Hematopoietic multipotent progenitor cell treated with erythropoietin and hydrocortisone succinate and interleukin-3 and kit ligand, for 17 days (in vitro differentiated cells): ENCODE measurements around the gene C16orf96.

Experiments used
- DNase-seq: peaks from one replicate; pipeline ENCODE4 v3.0.0-alpha.2; 2015; ENCODE audit warnings: low spot score

C16orf96 gene

DNA sequence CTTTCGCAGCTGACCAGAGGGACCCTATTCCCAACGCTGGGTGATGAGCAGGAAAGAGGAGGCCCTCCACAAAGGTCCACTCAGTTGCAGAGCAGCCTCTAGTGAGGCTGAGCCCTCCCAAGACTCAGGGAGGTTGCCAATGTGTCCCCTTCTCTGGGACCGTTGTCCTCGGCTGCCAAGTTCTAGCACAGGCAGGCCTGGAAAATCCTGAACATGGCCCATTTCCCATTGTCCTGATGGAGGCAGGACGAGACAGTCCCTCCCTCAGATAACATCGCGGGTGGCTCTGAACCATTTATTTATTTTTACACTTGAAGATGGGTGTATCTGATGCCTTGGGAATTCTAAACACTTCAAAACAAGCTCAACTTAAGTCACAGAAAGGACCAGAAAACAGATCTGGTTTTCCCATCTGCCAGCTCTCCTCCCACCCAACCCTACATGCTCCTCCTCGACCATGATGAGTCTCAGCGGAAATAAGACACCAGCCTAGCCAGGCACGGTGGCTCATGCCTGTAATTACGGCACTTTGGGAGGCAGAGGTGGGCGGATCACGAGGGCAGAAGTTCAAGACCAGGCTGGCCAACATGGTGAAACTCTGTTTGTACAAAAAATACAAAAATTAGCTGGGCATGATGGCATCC is 30.4 kb upstream of the C16orf96 start:
- DNase-seq, result no peak

DNA sequence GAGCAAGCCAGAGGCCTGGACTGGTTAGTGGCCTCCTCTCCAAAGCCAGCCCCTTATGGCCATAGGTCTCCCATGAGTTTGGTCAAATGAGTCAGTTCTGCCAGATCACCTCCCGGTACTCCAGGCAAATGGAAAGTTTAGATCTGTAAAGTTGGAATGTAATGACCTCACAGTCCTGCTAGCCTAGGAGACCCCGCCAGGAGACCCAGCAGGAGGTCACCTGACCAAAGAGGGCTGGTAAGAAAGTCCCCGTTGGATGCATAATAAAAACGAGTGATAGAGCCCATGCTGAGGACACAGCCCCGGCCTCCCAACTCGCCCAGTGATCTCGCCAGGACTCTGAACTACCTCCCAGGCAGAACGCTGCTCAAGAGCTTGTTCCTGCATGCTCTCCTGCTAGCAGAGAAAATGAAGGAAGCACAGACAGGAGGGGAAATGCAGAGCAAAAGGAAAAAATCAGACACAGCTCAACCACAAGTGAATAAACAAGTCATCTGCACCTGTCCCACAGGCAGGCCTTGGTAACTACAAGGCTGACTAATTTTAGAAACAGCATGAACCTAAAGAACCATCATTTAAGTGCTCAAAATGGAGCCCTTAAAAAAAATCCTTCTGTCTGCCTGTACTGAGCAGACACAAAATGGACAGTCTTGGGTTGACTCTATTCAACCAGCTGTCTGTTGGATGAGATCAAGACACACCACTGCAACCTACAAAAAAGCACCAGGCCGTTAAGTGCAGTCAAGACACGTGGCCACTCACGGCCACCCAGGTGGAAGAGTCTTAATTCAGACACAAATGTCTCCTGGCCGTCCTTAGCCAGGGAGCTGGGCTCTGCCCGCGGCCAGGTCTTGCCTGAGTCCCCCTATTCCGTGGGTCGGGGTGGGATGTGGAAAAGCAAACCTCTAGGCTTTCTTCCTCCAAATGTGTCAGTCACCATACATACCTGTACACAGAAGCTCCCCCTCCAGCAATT is 26.8 kb upstream of the C16orf96 start:
- DNase-seq, result no peak

DNA sequence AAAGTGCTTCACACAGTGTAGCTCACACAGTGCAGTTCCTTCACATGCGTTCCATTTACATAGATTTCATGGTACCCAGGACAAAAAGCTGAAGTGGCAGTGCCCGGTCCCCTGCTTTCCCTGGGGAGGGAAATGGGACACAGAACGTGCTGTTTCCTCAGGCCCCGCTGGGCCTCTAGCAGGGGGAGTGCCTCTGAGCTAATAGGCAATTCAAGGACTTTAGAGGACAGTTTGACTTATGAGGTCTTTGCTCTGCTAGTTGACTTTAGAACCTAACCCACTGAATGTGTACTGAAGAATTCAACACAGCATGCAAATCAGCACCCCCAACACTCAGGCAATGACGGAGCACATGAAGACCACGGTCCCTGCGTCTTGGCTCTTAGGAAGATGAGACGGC is 24.3 kb upstream of the C16orf96 start:
- no peak for DNase-seq

DNA sequence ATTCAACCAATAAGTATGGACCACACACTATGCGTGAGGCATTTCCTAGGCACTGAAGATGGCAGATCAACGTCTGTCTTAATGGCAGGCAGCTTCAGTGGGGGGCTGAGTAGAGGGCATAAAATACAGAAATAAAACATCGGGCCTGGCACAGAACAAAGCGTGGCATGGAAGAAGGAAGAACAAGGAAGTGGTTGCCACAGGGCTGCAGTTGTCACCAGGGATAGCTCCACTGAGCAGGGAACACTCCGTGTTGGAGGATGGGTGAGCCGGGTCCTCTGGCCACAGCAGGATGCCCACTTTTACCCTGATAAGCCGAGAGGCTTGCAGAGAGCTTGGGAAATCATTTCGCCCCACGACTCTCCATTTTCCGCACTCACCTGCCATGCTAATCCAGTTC is 23.9 kb upstream of the C16orf96 start:
- DNase-seq, result no peak

DNA sequence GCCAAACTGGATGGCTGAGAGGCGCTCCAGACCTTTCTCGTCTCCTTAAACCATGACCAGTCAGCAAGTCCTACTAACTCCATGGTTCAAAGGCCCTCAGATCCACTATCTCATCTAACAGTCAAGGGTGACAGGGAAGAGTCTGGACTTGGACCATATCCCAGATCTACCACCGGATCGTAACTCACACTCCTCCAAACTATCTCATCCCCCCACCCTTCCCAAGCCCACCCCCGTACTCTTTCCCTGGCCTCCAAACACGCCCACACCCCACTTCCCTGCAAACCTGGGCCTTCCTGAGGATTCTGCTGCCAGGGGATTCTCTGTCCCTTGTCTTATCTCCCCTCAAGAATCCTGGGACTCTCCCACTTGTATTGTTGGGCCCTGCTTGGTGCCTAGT is 22.6 kb upstream of the C16orf96 start:
- DNase-seq, result no peak

DNA sequence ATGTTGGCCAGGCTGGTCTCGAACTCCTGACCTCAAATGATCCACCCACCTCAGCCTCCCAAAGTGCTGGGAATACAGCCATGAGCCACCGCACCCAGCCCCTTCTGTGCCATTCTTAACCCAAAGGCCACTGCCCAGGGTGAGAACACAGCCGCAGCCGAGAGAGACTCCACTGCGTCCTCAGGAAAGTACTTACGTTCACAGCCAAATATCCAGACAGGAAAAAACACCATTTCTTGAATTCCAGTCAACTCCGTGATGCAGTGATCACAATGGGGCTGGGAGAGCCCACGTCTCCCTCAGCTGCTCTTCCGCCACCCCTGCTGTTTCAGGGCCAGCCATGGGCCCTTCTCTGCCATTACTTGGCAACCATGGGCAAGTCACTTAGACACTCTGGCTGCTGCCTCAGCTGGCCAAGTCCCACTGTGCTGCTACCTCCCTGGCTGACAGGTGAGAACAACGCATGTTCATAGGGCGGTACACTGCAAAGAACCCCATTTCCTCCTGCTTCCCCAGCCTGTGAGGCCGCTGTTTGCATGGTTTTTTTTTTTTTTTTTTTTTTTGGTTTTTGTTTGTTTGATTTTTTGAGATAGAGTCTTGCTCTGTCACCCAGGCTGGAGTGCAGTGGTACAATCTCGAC is 21.9 kb upstream of the C16orf96 start:
- DNase-seq, result no peak

DNA sequence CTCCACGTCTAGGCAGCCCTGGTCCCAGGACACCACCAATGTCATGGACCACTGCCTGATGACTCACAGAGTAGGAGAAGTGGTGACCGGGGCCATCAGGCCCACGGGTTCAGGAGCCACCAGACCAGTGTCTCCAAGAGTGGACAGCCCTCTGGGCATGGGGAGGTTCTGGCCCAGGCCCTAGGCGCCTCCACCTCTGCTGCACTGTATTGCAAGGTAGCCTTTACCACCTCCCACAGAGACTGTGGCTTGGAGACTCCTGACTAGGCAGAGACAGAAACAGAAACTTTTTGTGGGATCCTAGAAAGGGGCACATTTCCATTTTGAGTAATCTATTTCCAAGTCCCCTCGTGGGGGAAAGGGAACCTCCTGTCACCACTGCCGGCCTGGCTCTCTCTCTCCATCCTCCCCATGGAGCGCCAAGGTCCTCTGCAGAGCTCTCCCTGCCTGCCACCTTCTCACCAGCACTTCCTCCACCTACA is 20.5 kb upstream of the C16orf96 start:
- no peak for DNase-seq

DNA sequence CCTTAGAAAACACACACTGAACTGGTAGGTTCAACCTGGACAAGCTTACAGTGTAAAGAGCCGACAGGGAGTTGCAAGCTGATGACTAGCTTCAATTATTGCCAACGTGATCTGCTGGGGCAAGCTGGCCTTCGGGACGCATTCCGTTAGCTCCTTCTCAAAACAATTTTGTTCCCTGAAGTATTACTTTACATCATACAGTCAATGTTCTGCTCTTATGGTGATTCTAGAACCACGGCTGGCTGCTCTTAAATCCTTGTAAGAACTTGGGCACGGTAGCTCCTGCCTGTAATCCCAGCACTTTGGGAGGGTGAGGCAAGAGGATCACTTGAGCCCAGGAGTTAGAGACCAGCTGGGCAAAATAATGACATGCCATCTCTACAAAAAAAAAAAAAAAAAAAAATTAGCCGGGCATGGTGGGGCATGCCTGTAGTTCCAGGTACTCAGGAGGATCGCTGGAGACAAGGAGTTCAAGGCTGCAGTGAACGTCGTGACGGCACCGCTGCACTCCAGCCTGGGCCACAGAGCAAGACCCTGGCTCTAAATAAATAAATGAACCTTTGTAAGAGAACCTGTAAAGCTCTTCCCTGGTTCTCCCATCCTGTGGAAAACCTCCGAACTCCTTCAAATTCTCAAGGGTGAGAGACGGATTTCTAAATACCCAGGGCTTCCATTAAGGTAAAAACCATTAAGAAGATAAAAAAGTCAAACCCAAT is 19.6 kb upstream of the C16orf96 start:
- no peak for DNase-seq

DNA sequence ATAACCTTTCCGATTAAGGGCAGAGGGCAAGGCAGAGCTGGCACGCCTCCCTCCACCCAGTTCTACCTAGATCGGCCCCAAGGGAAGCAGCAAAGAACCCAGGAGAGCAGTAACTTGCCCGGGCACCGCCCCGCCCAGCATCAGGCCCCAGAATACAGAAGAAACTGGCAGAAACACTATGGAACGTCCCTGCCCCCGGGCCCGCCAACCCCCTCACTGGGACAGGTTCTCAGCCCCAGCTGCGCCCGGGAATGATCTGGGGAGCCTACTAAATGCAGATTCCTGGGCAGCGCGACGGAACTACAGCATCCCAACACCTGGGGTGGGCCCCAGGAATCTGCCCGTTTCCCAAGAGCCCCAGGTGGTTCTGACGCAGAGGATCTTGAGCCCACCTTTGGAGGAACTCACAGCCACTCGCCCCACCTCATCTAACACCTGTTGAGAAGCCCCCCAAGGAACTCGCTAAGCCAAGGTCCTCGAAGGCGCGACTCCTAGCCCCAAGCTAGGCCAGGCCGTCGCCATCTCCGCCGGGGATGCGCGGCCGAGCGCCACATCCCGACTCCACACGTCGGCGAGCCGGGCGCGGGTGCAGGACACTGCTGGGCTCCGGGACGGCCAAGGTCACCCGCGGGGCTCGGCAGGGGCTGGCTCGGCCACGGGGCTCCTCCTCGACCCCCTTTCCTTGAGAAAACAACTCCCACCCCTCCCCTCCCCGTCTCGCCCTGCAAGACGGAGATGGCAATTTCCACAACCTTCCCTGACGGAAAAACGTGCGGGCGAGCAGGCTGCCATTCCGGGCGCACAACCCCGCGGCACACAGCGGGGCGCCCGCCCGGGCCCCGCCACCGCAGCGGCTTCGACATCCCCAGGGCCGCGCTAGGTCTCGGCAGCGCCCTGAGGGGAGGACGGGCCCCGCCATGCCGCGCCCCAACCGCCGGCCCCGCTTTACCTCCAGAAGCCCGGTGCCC is 18.5 kb upstream of the C16orf96 start:
- DNase-seq, result no peak

DNA sequence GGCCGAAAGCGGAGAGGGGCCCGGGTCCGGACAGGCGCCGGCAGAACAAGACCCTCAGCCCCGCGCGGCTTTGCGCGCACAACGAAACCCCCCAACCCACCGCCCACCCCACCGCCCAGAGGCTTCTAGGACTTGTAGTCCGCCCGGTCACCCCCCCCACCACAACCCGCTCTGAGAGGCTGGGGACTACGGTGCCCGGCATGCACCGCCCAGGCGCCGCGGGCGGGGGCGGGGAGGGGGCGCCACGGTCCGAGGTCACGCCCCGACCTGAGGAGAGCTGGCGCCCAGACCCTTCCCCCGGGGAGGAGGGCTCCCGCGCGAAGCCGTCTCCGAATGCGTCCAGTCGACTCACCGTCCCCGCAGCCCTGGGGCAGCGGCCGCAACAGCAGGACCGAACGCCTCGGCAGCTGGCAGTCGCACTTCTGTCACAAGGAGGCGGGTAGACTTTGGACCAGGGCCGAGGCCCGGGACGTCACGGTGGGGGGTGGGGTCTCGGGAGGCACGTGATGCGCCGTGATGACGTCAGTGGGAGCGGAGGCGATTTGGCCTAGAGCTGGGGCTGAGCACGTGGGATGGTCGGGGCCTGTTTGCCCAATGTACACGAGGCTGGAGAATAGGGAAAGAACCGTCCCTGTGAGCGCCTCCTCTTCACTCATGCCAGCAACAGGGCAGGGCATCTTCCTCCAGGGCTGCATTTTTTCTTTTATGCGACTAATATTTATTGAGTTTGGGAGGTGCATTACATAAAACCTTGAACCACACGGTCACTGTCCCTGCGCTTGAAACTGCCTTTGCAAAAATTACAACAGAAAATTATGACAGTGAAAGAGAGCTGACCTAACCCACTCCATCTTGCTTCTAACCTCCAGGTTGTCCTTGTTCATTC is 17.5 kb upstream of the C16orf96 start, which contains the start of gene CDIP1:
Gene CDIP1, minus strand, starts transcription at position 424 of the 886 bp plus-strand sequence. CDS start 24,643 bp downstream, outside the sequence.
- DNase-seq, result peak; percentile 74

DNA sequence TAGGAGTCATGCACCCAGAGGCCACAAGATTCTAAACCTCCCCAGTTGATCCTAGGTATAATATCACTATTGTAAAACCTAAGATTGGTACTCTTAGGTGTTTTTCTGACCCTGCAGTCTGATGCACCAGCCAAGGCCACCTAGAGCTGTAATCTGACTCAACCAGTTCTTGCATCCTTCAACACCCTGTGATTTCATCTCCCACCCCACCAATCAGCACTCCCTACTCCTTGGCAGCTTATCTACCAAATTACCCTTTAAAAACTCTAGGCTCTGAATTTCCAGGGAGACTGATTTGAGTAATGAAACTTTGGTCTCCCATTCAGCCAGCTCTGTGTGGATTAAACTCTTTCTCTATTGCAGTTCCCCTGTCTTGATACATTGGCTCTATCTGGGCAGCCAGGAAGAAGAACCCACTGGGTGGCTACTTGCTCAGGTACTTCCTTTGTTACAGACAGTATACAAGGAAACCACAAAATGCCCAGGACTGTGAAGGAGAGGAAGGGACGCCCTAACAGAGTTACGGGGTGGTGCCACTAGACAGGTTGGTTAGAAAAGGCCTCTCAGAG is 16.3 kb upstream of the C16orf96 start:
- no peak for DNase-seq

DNA sequence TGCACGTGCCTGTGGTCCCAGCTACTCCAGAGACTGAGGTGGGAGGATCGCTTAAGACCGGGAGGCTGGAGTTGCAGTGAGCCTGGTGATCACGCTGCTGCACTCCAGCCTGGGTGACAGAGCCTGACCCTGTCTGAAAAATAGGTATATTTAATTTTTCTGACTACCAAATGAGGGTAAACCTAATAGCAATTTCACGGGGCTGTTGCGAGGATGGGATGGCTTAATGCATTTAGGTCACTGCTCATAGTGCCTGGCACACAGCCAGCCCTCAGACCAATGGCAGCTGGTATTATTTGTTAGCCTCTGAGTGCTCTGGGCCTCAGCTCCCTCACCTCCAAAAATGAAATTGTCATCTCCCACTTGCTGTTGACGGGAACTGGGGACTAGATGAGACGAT is 11.7 kb upstream of the C16orf96 start:
- DNase-seq, result no peak

DNA sequence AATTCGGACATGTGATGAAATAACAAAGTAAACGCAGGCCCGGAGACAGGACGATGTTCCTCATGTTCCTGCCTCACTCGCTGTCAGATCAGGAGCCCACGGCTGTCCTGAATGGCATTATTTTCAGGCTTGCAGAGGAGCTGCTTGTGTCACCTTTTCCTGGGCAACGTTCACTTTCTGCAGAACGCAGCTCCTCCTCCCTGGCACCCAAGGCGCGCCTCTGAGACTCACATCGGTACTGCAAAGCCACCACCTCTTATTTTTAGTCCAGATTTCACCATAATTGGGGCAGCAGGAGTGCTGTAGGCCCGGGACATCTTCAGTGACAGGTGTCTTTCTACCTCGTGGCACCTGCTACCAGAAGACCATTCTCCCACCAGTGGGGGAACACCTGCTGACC is 8.0 kb upstream of the C16orf96 start:
- DNase-seq, result no peak

DNA sequence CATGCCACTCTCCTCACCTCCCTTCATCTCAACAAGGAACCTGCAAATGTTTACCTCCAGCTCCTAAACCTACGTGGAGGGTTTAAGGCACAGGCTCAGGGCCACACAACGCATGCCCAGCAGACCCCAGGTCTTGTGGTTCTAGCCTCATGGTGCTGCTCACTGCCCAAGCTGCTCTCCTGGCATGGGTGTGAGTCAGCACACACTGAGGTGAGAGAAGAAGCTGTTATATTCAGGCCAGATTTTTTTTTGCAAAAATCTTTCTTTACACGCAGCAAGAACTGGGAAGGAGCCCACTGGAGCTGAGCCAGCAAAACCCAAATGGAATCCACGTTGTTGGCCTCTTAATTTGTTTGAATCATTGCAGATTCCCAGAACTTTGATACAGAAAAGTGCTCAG is 5.5 kb upstream of the C16orf96 start:
- DNase-seq, result no peak

DNA sequence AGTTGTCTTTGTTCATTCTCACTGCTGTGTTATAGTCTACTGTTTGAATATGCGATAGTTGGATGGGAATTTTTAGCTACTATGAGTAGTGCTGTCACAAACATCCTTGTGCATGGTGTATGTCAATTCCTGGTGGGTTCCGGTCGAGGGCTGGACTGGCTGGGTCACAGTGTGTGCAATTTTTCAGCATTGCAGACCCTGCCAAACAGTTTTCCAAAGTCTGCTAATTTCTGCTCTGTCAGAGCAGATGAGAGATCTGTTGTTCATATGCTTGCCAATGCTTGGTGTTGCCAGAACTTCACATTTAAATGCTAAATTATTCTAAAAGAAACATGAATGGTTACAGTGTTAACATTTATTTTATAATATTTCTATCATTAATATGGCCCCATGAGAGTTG is 3.6 kb upstream of the C16orf96 start:
- no peak for DNase-seq

DNA sequence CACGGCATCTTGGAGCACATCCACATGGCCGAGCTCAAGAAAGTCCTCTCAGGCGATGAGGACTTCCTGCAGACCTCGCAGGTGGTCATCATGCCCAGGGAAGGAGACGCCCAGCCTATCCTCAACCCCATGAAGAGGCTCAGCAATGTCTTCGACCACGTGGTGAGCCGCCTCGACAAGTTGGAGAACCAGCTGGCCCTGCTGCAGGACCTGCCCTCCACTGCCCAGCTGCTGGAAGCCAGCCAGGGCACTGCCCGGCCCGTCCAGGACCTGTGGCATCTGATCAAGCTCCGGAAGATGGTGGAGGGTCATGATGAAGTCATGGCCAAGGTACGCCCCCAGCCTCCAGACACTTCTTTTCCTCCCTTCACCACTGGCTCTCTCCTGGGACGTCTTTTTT is 440 bp downstream of the C16orf96 start:
- DNase-seq, result no peak

DNA sequence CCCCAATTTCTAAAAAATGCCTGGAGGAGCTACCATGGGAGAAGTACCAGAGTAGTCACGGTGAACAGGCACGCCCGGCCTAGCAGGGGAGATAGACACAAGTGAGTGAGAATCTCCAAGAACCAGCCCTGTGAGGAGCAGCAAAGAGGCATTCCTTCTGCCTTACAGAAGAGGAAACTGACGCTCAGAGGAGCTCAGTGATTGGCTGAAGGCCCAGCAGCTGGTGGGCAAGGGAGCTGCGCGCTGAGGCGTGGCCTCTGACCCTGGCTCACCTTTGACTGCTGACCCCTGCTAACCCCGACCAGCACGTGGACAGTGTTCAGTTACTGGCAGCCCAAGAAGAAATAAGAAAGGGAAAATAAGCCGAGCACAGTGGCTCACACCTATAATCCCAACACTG is 1.8 kb downstream of the C16orf96 start:
- no peak for DNase-seq

DNA sequence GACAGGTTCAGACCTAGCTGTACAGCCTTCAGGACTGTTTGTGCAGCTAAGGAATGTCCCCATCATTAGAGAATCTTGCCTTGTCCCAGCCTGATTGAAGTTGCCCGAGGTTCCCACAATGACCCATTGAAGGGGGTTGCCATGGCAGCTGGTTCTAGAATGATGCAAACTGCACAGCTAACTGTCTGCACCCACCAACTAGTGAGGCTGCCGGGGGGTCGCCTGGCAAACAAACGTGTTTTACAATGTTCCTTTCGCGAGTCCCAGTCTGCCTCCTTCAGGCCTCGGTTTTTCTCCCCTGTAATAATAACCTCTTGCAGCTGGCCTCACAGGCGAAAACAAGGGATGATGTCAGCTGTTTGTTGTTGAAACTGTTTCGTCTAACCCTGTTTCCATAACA is 5.5 kb downstream of the C16orf96 start:
- DNase-seq, result no peak

DNA sequence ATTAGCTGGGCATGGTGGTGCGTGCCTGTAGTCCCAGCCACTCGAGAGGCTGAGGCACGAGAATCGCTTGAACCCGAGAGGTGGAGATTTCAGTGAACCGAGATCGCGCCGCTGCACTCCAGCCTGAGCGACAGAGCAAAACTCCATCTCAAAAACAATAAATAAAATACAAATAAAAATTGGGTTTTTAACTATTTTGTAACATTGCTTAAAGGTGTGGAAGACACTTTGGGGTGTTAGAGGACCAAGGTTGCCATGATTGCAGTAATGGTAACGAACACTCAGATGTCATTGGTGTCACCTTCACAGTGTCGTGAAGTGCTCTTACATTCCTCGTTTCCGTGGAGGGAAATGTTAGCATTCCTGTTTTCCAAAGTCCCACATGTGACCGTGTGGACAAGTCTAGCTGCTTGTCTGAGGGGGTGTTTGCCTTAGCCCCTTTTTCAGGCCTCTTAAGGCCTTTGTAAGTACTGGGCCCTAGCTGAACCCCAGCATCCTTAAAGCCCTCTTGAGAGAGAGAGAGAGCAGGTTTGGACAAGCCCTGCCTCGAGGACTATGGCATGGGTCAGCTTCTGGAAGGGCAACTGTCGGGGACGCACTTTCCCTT is 8.6 kb downstream of the C16orf96 start:
- no peak for DNase-seq
